Activated naive CD4-positive, alpha-beta T cell treated with anti-CD3 and anti-CD28 coated beads, Interleukin-2, amount 50 U/mL, for 72 hours (primary cell): ENCODE results near the gene NT5C1A. TPM values are rescaled to one million over a fixed set of nuclear protein-coding genes. Genes with fewer than 3 reads are reported as not detected.
A peak's percentile ranks its signal among the peaks of the same experiment; 100 is the strongest.

Experiments used
- ATAC-seq, 2 donors: fragments of 150-1000 bp; cut with Tn5 transposase; 2 replicates each; pipeline ENCODE4 v1.10.0; 2021; ENCODE audit warnings: mild to moderate bottlenecking in 2 of 2, moderate library complexity in 2 of 2
- DNase-seq, 2 donors: peaks; one replicate each; pipeline ENCODE4 v3.0.0; 2021 to 2022; ENCODE audit warnings: low spot score in 2 of 2
- H3K27ac Mint-ChIP-seq, 2 donors: one replicate each; pipeline ENCODE4 v1.8.0; 2022; ENCODE audit warnings: mild to moderate bottlenecking in 2 of 2, mixed read lengths in 2 of 2
- H3K36me3 Mint-ChIP-seq, 2 donors: one replicate each; pipeline ENCODE4 v1.8.0; 2022; ENCODE audit warnings: mixed read lengths in 2 of 2
- H3K9me3 Mint-ChIP-seq, 2 donors: one replicate each; pipeline ENCODE4 v1.8.0; 2022; ENCODE audit warnings: mixed read lengths in 2 of 2
- total RNA-seq, 2 donors: library from RNA; stranded (reverse); gene quantifications; one replicate each; pipeline ENCODE4 v1.2.3, GENCODE V29; 2022

Gene NT5C1A
- total RNA-seq, 2 donors from 2014 or later = 0.97 TPM; not detected in 1

DNA sequence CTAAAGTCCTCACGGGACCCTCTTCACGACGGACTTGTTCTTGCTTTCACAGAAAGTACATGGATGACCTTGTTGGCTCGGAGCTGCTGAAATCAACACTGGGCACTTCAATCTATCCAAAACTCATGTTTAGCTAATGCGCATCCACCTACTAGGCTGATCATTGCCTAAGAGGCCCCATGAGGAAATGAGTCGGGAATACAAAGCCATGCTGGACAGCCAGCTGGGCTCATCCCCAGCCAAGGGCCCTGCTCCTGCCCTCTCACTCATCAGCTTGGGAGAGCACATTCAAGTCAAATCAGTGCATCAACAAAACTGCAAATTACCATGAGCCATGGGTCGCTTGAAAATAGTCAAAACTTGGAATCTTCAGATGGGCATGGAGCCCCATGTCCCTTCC, 17.6 kb downstream of the NT5C1A start:
- H3K9me3 Mint-ChIP-seq = no peaks in the 10 kb centered on the region
- no peaks in the 10 kb centered on the region for H3K36me3 Mint-ChIP-seq
- ATAC-seq (no peak), DNase-seq (no peak)
- H3K27ac Mint-ChIP-seq = no peak overlapping the region

GRCh38 chr1:39653546-39654031, 18.3 kb downstream of the NT5C1A start:
- no peaks in the 10 kb centered on the region for H3K9me3 Mint-ChIP-seq
- H3K36me3 Mint-ChIP-seq = no peaks in the 10 kb centered on the region
- peak; percentile 74 for DNase-seq
- peak; percentile 77 to 79 for ATAC-seq
- peak overlapping the region in 1 of 2 donors; percentile 68 for H3K27ac Mint-ChIP-seq

GRCh38 chr1:39652554-39652953, 19.4 kb downstream of the NT5C1A start:
- H3K36me3 Mint-ChIP-seq = no peaks in the 10 kb centered on the region
- no peak overlapping the region for H3K27ac Mint-ChIP-seq
- H3K9me3 Mint-ChIP-seq = no peaks in the 10 kb centered on the region
- DNase-seq = no peak
- ATAC-seq = no peak

GRCh38 chr1:39652105-39652504, 19.8 kb downstream of the NT5C1A start:
- Mint-ChIP-seq H3K27ac (peak overlapping the region in 1 of 2 donors; percentile 65), H3K36me3 (no peaks in the 10 kb centered on the region), H3K9me3 (no peaks in the 10 kb centered on the region)
- DNase-seq (no peak), ATAC-seq (no peak)

- Mint-ChIP-seq H3K9me3 (no peaks in the 10 kb centered on the region), H3K27ac (no peak overlapping the region), H3K36me3 (no peaks in the 10 kb centered on the region)
- DNase-seq (no peak), ATAC-seq (no peak)
These were observed 21.5 kb downstream of the NT5C1A start for GRCh38 chr1:39650431-39650830.

DNA sequence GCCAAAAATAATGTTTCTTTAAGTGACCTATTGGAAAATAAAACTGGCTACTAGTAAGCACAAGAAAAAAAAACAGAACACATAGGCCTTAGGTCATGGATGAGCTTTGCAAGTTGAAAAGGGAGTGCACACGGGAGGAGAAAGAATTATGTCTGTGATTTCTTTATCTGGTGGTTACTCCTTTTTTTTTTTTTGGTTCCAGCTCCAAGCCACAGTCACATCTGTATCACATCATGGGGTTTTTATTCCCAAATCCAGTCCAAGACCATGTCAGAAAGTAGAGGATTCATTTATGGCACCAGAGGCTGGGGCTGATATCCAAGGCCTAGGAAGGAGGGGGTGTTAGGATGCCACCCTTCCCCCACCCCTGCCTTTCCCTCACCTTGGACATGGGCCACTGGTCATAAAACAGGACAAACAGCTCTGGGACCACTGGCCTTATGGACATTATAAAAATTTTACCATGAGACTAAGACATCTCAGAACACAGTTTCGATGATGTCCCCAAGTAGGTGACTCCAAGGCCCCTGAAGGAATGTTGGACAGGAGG, 22.2 kb downstream of the NT5C1A start:
- Mint-ChIP-seq H3K36me3 (no peaks in the 10 kb centered on the region), H3K27ac (no peak overlapping the region), H3K9me3 (no peaks in the 10 kb centered on the region)
- ATAC-seq = no peak
- no peak for DNase-seq

- Mint-ChIP-seq H3K36me3 (no peaks in the 10 kb centered on the region), H3K27ac (no peak overlapping the region), H3K9me3 (no peaks in the 10 kb centered on the region)
- DNase-seq (no peak), ATAC-seq (no peak)
These were observed 23.4 kb downstream of the NT5C1A start for GRCh38 chr1:39648496-39648895.

GRCh38 chr1:39647247-39647646, 24.7 kb downstream of the NT5C1A start:
- ATAC-seq = no peak
- Mint-ChIP-seq H3K27ac (peak overlapping the region in 1 of 2 donors; percentile 45), H3K36me3 (no peaks in the 10 kb centered on the region)

GRCh38 chr1:39646232-39647081, 25.4 kb downstream of the NT5C1A start:
- Mint-ChIP-seq H3K36me3 (no peaks in the 10 kb centered on the region), H3K27ac (no peak overlapping the region), H3K9me3 (no peaks in the 10 kb centered on the region)
- ATAC-seq (no peak), DNase-seq (no peak)

More at GRCh38 chr1:39647247-39647646, 24.7 kb downstream of the NT5C1A start:
- DNase-seq = no peak
- H3K9me3 Mint-ChIP-seq = no peaks in the 10 kb centered on the region

GRCh38 chr1:39645411-39646043, 26.4 kb downstream of the NT5C1A start:
- Mint-ChIP-seq H3K9me3 (no peaks in the 10 kb centered on the region), H3K27ac (no peak overlapping the region), H3K36me3 (no peaks in the 10 kb centered on the region)
- no peak for DNase-seq
- no peak for ATAC-seq

- Mint-ChIP-seq H3K27ac (no peak overlapping the region), H3K9me3 (no peaks in the 10 kb centered on the region), H3K36me3 (no peaks in the 10 kb centered on the region)
- no peak for DNase-seq
- no peak for ATAC-seq
These were observed 28.2 kb downstream of the NT5C1A start for GRCh38 chr1:39643705-39644104.

DNA sequence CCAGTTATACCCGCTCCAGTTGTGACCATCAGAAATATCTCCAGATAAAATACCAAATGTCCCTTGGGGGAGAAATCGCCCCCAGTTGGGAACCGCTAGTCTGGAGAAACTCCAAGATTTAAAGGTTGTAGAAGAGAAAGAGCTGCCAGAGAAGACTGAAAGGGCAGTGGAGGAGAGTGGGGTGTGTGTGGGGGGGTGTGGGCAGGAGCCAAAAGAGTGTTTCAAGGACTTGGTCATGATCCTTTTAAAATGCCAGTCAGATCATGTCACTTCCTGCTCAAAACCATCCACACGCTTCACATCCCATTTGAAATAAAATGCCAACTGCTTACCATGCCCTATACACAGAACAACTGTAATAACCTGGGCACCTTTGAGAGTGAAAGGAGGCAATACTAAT, 29.1 kb downstream of the NT5C1A start:
- H3K9me3 Mint-ChIP-seq = no peaks in the 10 kb centered on the region
- H3K36me3 Mint-ChIP-seq = no peaks in the 10 kb centered on the region
- DNase-seq = no peak
- no peak for ATAC-seq
- no peak overlapping the region for H3K27ac Mint-ChIP-seq

DNA sequence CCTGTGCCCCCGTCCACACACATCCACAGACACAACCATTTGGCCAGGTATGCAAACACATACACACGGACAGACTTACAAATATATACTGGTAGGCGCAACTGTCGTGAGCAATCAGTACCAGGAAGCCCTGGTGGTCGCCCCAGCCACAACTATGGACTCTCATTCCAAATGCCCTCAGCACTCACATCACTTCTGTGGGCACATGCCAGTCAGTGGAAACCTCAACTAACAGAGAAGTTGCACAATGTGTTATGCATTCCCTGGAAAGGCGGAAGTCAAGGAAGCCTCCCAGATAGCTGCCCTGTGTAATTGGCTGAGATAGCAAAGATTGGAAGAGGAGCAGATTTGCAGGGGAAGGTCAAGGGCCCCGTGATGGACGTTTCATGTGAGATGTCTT, 31.0 kb downstream of the NT5C1A start:
- H3K36me3 Mint-ChIP-seq = no peaks in the 10 kb centered on the region
- H3K27ac Mint-ChIP-seq = no peak overlapping the region
- DNase-seq (no peak), ATAC-seq (no peak)
- no peaks in the 10 kb centered on the region for H3K9me3 Mint-ChIP-seq

DNA sequence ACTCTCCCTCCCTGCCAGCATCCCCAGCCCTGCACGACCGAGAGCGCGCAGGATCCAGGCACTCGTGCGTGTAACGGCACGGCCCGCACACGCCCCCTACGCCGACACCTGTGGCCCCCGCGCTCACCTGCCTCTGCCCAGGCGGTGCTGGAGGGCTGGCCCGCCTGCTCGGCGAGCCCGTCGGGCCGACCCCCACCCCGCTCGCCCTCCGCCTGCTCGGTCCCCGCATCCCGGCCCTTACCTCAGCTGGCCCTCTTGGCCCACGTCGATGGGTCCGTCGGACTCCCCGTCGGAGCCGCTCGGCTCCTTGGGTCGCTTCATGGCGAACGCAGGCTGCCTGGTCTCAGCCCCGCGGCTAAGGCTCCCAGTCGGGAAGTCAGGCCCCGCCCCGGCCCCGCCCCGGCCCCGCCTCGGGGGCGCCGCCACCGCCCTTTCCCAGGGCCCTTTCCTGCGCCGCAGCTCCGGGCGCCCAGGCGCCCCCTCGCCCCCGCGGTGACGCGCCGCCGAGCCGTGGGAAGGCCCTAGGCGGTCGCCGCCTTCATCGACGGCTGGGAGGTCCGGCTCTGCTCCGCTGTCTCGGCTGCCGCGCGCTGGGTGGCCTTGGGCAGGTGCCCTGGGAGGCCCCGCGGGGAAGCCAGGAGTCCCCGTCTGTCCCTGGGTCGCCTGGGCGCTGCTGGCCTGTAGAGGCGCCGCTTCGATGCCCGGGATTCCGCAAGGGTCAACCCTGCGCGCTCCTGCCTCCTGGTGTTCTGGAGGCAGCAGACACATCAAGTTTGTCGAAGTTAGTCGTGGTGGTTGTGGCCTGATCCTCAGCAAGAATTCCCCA, 32.4 kb downstream of the NT5C1A start, which contains the start of gene HEYL:
TSS of gene HEYL (minus strand) at position 339 of the 826 bp plus-strand sequence. CDS start at position 321, 18 bp downstream.
- Mint-ChIP-seq H3K27ac (no peak within 1 kb of the TSS), H3K9me3 (no peaks in the 10 kb centered on the region), H3K36me3 (no peaks in the 10 kb centered on the region)
- ATAC-seq = peak; percentile 93 to 97
- peak; percentile 66 to 78 for DNase-seq

GRCh38 chr1:39638965-39639304, 33.0 kb downstream of the NT5C1A start:
- ATAC-seq (no peak), DNase-seq (no peak)
- H3K27ac Mint-ChIP-seq = no peak overlapping the region
- H3K9me3 Mint-ChIP-seq = no peaks in the 10 kb centered on the region
- no peaks in the 10 kb centered on the region for H3K36me3 Mint-ChIP-seq

DNA sequence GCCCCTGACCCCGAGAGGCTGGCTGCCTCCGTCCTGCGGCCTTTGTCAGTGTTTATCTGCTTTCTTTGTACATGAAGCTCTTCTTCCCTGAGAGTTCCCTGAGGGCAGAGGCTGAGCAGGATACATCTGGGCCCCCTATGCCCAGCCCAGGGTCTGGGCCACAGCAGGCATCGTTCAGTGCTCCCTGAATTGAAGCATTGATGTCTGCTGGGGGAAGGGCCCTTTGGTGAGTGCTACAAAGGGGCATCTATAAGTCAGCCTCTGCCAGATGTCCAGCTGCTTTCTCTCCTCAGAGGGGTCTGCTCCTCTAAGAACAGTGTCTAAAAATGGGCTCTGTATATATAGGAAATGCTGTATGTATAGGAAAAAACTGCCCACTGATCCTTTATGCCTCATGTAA, 34.5 kb downstream of the NT5C1A start:
- ATAC-seq = no peak
- H3K9me3 Mint-ChIP-seq = no peaks in the 10 kb centered on the region
- no peaks in the 10 kb centered on the region for H3K36me3 Mint-ChIP-seq
- H3K27ac Mint-ChIP-seq = no peak overlapping the region
- no peak for DNase-seq

- H3K27ac Mint-ChIP-seq = no peak overlapping the region
- H3K9me3 Mint-ChIP-seq = no peaks in the 10 kb centered on the region
- DNase-seq (no peak), ATAC-seq (no peak)
- H3K36me3 Mint-ChIP-seq = no peaks in the 10 kb centered on the region
These were observed 36.1 kb downstream of the NT5C1A start for GRCh38 chr1:39635871-39636210.
